ENCODE measurements around the gene ZNF560.
A peak's percentile ranks its signal among the peaks of the same experiment; 100 is the strongest.
"Not testable (repeated sequence)": the region's sequence is repeated elsewhere in the genome, so short reads cannot be mapped to it uniquely, and the experiment has no call there.

ZNF560 gene
- total RNA-seq = 0.04 to 0.05 reads per million in 2 donors

DNA sequence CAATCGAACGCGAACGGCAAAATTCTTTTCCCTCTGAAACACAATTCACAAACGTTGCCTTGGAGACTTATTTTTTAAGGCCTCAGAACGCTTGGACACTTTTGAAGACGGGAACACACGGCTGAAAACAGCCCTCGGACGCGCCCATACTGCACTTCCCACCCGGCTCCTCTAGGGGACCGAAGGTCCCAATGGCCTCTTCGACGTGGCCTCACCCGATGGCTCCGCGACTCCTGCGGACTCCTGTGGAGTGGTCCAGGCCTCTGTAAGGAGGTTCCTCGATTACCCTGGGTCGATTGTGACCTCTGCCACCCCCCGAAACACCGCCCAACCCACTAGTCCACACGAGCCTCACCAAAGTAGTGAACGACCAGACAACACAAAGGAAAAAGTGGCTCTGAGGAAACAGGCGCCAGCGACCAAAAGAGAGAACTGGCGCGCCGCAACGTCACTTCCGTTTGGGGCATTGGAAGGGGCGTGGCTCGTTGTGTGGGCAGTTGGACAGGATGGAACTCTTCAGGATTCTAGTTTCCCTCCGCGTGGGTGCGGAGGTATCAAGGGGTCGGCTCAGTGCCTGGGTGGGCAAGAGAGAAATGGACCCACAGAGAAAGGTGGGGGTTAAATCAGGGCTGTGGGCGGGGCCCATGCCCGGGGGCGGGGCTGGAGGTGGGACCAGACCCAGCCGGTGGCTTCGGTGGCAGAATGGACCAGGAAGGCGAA, at the start of gene ZNF560:
ZNF560 (minus strand) TSS at position 434 of the 720 bp plus-strand sequence. CDS start 23,303 bp downstream, outside the sequence.
- no peak for DNase-seq

DNA sequence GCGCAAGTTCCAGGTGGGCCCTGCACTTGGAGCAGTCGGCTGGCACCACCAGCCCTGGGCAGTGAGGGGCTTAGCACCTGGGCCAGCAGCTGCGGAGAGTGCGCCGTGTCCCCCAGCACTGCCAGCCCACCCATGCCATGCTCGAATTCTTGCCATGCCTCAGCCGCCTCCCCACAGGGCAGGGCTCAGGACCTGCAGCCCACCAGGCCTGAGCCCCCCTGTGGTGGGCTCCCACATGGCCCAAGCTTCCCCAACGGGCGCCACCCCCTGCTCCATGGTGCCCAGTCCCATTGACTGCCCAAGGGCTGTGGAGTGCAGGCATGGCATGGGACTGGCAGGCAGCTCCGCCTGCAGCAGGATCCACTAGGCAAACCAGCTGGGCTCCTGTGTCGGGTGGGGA, 49.5 kb upstream of the ZNF560 start:
- DNase-seq = no peak

DNA sequence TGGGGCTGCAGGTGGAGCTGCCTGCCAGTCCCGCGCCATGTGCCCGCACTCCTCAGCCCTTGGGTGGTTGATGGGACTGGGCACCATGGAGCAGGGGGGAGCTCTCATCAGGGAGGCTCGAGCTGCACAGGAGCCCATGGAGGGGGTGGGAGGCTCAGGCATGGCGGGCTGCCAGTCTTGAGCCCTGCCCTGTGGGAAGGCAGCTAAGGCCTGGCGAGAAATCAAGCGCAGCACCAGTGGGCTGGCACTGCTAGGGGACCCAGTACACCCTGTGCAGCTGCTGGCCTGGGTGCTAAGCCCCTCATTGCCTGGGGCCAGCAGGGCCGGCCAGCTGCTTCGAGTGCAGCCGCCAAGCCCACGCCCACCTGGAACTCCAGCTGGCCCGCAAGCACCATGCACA, 42.9 kb upstream of the ZNF560 start:
- not testable (repeated sequence) for DNase-seq

DNA sequence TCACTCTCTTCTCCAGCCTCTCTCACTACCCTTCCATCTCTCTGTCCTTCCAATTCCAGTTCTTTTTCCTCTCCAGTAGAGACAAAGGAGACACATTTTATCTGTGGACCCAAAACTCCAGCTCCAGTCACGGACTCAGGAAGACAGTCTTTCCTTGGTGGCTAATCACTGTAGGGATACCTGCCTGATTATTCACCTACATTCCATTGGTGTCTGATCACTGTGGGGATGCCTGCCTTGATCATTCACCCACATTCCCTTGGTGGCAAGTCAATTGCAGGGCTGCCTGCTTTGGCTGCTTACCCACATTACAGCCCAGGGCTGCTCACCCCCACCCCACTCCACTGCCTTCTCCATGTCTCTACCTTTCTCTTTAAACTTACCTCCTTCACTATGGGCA, 41.5 kb upstream of the ZNF560 start:
- not testable (repeated sequence) for DNase-seq

DNA sequence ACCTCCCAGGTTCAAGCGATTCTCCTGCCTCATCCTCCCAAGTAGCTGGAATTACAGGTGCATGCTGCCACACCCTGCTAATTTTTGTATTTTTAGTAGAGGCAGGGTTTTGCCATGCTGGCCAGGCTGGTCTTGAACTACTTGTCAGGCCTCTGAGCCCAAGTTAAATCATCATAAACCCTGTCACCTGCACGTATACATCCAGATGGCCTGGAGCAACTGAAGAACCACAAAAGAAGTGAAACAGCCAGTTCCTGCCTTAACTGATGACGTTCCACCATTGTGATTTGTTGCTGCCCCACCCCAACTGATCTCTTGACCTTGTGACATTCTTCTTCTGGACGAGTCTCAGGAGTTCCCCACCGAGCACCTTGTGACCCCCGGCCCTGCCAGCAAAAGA, 40.8 kb upstream of the ZNF560 start:
- not testable (repeated sequence) for DNase-seq

DNA sequence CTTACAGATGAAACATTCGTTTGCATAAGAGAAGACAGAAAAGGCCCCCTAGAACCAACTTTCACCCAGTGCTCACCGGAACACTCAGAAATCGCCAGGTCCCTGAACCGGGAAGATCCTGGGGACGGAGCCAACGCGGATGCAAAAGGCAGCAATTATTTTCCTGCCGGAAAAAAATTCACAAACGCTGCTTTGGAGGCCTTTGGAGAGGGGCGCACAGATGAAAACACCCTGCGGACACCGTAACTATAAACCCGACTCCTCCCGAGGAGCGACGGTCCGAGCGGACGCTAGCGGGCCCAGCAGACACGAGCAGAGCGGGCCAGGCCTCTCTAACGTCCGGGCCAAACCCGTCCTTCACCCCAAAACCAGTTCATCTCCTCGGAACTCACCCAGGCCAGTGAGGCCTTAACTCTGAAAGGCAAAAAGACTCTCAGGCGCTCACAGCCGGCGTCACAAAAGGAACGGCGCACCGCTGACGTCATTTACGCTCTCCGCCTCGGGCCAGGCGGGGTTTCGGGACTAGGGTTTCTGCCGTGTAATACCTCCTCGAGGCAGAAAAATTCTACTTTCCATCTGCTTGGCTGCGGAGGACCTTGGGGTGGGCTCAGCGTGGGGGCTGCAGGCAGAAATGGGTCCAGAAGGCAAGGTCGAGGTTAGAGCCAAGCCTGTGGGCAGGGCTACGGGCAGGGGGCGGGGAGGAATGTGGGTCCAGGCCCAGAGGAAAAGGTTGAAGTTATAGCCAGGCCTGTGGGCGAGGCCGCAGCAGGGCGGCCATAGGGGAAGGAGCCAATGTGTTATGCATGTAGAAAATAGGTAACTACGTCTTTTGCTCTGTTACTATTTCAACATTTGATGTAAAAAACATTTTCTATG, 40.0 kb upstream of the ZNF560 start, which contains the start of gene ZNF426:
ZNF426 (minus strand) TSS at position 463 of the 876 bp plus-strand sequence. CDS start 2,413 bp downstream, outside the sequence.
- peak; percentile 60 for DNase-seq

DNA sequence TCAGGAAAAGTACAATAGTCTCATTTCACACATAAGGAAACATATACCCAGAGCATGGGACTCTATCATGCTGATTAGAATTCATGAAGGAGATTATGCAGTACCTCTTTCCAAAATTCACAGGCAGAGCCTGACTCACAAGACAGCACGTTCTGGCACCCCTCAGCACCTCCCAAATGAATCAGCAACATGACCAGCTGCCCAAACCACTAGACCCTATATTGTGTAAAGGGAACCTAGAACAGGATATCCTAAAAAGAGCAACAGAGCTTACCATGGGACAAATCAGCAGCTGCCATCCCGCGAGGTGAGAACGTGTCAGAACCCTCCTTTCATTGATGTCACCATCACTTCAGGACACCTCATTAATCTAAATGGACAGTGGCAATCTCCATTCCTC, 37.5 kb upstream of the ZNF560 start:
- no peak for DNase-seq

DNA sequence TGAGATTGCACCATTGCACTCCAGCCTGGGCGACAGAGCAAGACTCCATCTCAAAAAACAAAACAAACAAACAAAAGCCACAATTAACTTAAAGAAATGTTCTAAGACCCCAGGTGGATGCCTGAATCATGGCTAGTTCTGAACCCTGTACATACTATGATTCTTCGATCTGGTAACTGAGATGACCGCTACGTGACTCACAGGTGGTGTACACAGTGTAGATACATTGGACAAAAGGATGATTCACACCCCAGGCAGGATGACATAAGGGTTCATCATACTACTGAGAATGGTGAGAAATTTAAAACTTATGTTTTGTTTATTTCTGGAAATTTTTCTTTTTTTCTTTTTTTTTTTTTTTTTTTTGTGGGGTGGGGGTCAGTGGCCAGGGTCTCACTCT, 33.5 kb upstream of the ZNF560 start:
- no peak for DNase-seq

DNA sequence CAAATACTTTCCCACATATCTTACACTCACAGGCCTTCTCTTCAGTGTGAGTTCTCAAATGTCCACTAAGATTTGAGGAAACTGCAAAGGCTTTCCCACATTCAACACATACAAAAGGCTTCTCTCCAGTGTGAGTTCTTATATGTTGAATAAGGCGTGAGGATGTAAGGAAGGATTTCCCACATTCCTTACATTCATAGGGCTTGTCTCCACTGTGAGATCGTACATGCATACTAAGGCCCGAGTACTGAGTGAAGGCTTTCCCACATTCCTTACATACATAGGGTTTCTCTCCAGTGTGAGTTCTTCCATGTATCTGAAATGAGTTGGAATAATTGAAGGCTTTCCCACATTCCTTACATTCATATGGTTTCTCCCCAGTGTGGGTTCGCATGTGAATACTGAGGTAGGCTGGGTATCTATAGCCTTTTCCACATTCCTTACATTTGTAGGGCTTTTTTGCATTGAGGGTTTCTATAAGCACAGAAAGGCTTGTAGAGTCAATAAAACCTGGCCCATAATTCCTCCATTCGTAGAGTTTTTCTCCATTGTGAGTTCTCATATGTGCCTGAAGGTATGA, 30.4 kb upstream of the ZNF560 start:
- no peak for DNase-seq

DNA sequence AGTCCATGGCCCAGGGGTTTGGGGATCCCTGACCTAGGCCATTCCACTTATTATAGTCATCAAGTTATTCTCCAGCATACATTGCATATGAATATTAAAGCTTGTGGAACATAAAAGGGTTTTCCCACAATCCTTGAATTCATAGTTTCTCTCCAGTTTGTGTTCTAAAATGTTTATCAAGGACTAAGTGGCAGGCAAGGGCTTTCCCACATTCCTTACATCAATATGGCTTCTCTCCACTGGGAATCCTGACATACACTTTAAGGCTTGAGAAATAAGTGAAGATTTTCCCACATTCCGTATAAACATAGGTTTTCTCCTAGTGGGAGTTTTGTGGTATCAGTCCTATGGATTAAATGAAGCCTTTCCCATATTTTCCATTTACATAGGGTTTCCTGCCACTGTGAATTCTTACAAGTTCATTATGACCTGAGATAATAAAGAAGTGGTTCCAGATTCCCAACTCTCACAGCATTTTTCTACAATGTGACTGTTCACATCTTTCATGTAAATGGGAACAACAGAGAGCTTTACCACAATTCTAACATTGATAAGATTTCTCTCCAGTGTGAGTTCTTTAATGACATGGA, 25.6 kb upstream of the ZNF560 start:
- no peak for DNase-seq

DNA sequence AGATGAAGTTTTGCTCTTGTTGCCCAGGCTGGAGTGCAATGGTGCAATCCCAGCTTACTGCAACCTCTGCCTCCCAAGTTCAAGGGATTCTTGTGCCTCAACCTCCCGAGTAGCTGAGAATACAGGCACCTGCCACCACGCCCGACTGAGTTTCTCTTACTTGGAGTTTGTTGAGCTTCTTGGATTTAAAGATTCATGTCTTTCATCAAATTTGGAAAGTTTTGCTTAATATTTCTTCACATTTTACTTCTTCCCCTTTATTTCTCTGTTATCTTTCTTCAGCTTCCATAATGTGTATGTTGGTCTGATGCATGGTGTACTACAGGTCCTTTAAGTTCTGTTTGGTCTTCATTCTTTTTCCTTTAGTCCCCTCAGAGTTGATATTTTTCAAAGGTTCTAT, 8.9 kb upstream of the ZNF560 start:
- no peak for DNase-seq

DNA sequence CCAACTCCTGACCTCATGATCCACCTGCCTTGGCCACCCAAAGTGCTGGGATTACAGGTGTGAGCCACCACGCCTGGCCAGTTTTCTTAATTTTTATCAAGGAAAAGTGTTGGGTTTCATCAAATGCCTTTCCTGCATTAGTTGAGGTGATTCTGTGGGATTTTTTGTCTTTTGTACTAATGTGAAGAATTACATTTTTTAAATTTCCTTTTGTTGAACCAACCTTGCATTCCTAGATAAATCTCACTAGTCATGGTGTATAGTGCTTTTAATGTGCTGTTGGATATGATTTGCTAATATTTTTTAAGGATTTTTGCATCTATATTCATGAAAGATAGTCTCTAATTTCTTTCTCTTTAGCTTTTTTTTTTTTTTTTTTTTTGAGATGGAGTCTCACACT, 2.4 kb upstream of the ZNF560 start:
- DNase-seq = no peak

DNA sequence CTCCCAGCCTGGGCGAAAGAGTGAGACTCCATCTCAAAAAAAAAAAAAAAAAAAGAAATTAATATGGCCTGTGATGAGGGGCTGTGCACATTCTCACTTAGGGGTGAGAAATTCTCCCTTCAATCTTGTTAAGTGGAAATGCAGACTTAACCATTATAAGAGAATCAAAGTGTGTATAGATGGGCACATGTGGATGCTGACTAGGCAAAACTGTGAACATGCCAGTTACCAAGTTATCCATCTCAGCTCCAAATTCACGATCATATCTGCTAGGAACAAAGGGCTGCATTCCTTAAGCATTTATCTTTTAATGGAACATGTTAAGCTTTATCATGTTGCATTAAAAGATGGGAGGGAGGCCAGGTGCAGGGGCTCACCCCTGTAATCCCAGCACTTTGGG, 4.3 kb downstream of the ZNF560 start:
- DNase-seq = no peak

DNA sequence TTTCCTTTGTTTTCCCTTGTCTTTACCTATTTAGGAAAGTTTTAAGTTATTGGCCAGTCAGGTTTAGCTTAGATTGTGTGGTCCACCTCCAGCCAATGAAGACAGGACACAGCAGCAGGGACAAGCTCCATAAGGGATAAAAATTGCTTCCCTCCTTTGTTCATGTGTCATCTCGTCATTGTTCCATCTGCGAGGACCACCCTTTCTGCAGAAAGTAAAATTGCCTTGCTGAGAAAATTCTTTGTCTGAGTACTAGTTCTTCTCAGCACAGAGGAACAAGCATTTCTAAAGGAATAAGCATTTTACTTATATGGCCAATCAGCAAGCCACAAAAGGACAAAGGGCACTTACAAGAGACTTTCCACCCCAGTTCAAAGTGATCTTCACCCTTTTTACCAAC, 11.4 kb downstream of the ZNF560 start:
- DNase-seq = no peak

DNA sequence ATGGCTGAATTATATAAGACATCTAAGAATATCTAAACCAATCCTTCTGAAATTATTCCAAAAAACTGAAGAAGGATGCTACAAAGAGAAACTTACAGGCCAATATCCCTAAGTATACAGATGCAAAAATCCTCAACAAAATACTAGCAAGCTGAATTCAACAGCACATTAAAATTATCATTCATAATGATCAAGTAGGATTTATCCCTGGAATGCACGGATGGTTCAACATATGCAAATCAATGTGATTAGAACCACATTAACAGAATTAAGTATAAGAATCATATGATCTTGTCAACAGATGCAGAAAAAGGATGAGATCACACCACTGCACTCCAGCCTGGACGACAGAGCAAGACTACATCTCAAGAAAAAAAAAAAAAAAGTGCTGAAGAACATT, 13.3 kb downstream of the ZNF560 start:
- no peak for DNase-seq

DNA sequence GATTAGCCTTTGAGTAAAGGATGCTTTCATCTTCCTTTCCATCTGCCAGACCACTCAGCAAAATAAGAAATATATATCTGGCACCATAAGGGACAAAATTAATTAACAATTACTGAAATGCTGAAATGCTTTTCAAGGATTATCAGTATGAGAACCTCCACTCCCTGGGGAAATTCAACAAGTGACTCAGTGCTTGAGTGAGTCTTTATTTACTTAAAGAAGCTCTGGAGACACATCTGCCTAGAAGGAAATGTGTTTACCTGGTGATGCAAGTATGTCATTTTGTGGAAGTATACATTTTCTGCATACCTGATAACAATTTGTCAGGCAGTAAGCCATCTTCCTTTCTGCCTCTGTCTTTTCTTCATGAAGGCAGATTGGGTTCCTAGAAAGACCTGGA, 23.4 kb downstream of the ZNF560 start:
- DNase-seq = no peak

DNA sequence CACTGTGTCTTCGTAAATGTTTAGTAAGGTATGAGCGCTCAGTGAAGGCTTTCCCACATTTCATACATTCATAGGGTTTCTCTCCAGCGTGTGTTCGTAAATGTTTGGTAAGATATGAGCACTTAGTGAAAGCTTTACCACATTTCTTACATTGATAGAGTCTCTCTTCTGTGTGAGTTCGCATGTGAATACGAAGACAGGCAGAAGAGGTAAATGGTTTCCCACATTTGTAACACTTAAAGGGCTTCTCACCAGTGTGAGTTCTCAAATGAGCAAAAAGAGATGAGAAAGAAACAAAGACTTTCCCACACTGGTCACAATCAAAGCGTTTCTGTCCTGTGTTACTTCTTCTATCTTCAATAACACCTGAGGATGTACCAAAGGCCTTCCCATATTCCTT, 31.3 kb downstream of the ZNF560 start:
- no peak for DNase-seq

DNA sequence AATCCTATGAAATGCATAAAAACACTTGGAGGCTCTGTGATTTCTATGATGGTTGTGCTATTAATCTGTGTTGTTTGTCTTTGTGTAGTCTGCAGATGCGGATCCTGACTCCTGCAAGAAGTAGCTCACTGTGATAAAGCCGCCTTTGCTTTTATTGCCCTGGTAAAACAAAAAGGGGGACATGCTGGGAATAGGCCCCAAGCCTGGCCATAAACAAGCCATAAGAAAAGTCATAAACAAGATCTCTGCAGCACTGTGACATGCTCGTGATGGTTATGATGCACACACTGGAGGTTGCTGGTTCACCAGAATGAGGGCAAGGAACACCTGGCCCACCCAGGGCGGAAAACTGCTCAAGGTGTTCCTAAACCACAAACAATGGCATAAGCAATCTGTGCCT, 36.5 kb downstream of the ZNF560 start:
- DNase-seq = no peak

DNA sequence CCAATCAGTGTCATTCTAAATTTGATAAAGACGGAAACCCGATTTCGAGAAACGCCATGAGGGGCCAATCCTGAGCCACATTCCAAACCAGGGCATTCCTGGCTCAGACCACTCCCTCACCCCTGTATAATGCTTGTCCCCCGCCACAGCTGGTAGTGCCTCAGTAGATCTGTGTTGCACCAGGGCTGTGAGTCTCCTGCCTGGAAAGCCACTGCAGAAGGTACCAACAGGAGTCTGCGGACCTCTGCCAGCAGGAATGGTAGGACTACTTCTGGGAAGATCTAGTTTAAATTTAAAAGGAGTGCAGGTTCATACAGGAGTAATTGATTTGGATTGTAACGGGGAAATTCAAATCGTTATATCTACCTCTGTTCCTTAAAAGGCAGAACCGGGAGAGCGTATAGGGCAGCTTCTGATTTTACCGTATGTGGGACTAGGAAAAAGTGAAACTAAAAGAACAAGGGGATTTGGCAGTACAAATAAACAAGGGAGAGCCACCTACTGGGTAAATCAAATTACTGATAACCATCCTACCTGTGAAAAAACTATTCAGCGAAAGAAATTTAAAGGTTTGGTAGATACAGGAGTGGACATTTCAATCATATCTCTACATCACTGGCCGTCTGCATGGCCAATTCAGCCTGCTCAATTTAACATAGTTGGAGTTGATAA, 42.3 kb downstream of the ZNF560 start:
- no peak for DNase-seq

DNA sequence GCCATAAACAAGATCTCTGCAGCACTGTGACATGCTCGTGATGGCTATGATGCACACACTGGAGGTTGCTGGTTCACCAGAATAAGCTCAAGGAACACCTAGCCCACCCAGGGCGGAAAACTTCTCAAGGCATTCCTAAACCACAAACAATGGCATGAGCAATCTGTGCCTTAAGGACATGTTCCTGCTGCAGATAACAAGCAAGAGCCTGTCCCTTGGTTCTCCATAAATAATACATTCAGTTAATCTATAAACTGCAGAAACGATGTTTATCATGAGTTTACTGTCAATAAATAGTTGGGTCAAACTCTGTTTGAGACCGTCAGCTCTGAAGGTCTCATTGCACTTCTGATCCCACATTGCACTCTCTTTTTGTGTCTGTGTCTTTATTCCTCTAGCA, 44.5 kb downstream of the ZNF560 start:
- no peak for DNase-seq

DNA sequence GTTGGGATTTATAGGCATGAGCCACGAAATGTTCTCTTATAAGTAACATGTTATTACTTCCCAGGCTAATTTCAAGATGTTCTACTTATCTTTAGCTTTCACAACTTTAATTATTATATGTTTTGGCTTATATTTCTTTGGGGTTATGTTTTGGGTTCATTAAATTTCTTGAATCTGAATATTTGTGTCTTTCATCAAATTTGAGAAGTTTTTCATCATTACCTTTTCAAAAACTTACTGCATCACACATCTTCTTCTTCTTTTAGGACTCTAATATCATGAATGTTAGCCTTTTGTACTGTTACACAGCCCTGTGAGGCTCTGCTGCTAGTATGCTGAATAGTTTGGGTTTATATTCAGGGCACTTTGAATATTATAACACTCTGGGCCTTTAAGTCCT, 53.4 kb downstream of the ZNF560 start:
- no peak for DNase-seq

DNA sequence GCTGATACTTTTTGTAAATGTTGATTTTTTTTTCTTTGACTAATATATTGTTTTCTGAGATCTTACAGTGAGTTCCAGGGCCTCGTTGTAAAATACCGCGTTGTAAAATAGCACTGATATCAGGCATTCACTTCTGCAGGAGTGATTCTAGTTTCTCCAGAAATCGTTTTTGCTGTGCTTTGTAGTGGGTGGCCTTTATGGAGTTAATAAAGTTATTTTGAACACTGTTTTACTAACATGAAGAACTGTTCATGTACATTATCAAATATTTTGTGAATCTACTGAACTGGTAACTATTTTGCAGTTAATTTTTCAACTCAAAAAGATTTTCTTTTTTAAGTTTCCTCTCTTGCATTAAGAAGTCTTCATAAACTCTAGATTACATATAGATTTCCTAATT, 62.1 kb downstream of the ZNF560 start:
- DNase-seq = no peak
